HL-60/S4 (cell line): Measurements from ENCODE around the gene USP7.
"Not testable (repeated sequence)": the region's sequence is repeated elsewhere in the genome, so short reads cannot be mapped to it uniquely, and the experiment has no call there.

Experiments used
- in situ Hi-C: fragments of 300-500 bp; cut with MboI; formaldehyde crosslinking; loops from 2 replicates; pipeline ENCODE4 v1.14.3; 2022; ENCODE audit warnings: low sequenced_read_pairs

USP7 gene

DNA sequence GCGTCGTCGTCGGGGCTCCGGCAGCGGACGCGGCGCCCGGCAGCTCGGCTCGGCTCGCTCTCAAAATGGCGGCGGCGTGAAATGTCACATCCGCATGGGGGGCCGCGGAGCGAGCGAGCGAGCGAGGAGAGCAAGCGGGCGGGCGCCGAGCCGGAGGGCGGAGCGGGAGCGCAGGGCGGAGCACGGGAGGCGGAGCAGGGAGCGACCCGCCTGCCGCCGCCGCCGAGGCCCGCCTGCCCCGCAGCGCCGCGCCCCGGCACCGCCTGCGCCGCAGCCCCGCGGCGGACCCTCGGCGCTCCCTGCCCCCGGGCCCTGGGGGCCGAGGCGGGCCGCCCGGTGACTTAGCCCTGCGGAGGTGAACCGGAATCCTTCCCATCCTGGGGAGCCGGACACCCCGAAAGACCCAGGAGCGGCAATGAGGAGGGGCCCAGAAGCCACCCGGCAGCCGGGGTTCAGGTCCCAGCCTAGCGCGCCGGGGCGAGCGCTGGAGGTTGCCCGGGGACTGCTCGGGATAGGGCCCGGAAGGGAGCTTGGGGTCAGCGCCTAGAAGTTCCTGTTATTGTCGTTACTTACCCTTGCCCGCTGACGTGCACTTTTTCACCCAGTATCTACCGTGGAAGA, at the start of gene USP7:
USP7 (minus strand) TSS at position 86 of the 621 bp plus-strand sequence. CDS start 621 bp downstream, outside the sequence.
- in situ Hi-C loops, result no loop called here

DNA sequence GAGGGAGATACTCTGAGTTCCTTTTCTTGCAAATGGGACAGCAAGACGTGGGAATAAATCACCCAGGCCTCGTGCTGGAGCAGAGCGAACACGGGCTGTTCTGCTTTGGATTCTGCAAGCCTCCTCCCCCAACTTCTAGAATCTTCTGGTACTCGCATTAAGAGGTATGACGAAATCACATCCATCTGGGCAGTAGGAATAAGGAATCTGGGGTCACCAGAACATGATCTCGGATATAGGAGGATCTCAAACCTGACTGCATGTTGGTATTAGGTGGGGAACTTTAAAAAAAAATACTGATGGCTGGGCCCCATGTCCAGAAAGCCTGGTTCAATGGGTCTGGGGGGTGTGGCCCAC, 49.8 kb upstream of the USP7 start:
- in situ Hi-C loops, result no loop called here

- in situ Hi-C loops, result no loop called here
Observed at GRCh38 chr16:9012848-9013507, 49.3 kb upstream of the USP7 start.

- in situ Hi-C loops, result no loop called here
Observed at GRCh38 chr16:9012330-9012729, 48.6 kb upstream of the USP7 start.

DNA sequence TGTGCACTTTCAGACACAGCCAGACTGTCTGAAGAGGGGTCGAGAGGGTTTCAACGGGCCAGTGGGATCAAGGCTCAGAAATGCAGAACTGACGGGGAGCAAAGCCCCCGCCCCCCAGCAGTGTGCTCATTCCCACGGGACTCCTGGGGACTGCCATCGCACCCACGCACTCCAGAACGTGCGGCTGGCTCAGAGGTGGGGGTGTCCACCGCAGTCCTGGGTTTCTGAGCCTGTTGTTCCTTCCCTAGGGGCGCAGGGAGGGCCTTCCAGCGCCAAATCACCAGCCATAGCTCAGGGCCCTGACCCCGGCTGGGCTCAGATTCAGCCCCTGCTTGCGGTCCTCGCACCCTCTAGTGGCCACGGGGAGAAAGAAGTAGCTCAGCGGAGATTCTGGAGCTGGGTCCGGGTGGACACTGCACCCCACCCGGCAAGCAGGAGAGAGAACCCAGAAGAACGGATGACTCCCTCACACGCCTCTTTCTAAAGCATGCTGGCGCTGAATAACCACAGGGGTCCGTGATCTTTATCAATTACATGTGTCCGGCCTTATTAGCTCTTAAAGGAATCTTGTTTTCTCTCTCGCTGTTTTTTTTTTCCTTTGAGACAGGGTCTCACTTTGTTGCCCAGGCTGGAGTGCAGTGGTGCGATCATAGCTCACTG, 45.0 kb upstream of the USP7 start:
- in situ Hi-C loops, result no loop called here

- in situ Hi-C loops, result no loop called here
Observed at GRCh38 chr16:9007177-9007794, 43.6 kb upstream of the USP7 start.

DNA sequence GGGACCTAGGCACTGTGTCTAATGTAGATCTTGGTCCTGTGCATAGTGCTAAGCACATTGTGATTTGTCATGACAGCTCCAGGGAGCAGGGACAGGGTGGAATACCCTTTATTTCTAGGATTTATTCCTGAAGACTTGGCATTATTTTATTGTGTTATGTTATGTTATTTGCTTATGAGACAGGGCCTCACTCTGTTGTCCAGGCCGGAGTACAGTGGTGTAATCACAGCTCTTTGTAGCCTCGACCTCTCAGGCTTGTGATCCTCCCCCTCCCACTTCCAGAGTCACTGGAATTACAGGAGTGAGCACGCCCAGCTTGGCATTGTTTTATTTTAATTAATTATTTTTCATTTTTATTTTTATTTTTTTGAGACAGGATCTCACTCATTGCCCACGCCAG, 40.5 kb upstream of the USP7 start:
- in situ Hi-C loops, result no loop called here

GRCh38 chr16:9003763-9004162, 40.1 kb upstream of the USP7 start:
- in situ Hi-C loops, result no loop called here

DNA sequence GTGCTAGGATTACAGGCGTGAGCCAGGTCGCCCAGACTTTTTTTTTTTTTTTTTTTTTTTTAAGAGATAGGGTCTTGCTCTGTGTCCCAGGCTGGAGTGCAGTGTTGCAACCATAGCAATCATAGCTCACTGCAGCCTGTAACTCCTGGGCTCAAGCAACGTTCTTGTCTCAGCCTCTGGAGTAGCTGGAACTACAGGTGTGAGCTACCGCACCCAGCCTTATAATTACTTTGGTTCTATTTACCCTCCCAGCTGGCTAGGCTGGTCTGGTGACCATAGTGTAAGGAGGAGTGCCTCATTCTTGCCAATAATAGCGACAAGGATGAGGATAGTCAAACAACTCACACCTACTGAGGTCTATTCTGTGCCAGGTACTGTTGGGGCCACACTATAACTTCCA, 39.6 kb upstream of the USP7 start:
- in situ Hi-C loops, result no loop called here

- in situ Hi-C loops, result no loop called here
Observed at GRCh38 chr16:9002042-9002441, 38.3 kb upstream of the USP7 start.

- in situ Hi-C loops, result no loop called here
Observed at GRCh38 chr16:9000664-9001063, 37.0 kb upstream of the USP7 start.

DNA sequence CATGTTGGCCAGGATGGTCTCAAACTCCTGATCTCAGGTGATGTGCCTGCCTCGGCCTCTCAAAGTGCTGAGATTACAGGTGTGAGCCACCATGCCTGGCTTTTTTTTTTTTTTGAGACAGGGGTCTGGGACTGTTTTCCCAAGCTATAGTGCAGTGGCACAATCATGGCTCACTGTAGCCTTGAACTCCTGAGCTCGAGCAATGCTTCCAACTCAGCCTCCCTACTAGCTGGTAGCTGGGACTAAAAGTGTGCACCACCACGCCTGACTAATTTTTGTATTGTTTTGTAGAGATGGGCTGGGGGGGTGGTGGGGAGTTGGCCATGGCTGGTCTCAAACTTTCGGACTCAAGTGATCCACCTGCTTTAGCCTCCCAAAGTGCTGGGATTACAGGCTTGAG, 36.1 kb upstream of the USP7 start:
- in situ Hi-C loops, result no loop called here

GRCh38 chr16:8998108-8998507, 34.4 kb upstream of the USP7 start:
- in situ Hi-C loops, result no loop called here

DNA sequence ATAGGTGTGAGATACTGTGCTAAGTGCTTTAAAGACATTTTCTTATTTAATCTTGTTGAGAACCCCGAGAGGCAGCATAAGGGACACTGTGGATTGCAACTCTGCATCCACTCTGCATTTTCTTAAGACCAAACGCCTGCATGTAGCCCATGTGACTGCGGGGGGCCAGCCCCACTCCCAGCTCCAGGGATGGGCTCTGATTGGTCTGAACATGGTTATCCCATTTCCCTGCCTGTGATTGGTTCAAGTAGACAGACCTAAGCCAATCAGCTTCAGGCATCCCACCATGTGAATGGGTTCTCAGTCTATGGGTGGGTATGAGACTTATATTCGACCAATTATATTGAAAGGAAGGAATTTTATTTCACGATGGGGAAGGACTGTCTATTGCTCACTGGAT, 33.2 kb upstream of the USP7 start:
- in situ Hi-C loops, result no loop called here

- in situ Hi-C loops, result no loop called here
Observed at GRCh38 chr16:8990445-8990844, 26.7 kb upstream of the USP7 start.

- in situ Hi-C loops, result no loop called here
Observed at GRCh38 chr16:8989099-8989878, 25.6 kb upstream of the USP7 start.

- in situ Hi-C loops, result no loop called here
Observed at GRCh38 chr16:8986818-8987191, 23.1 kb upstream of the USP7 start.

DNA sequence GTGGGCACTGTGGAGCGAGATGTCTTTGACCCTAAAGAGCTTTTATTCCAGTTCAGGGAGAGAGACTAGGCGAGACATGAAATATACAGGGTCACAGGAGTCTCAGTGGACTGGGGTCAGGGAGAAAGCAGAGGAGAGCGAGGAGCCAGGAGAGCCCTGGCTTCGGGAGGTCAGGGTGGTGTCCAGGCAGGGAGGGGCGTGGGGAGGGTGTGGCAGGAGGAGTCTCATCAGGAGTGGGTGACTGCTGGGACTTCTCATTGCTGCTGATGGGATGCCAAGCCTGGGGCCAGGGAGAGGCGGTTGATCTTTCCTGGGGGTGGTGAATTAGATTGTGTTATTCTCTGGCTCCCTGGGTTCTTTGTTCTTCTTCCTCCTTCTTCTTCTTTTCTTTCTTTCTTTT, 22.4 kb upstream of the USP7 start:
- in situ Hi-C loops, result no loop called here

GRCh38 chr16:8982816-8983215, 19.1 kb upstream of the USP7 start:
- in situ Hi-C loops, result no loop called here

DNA sequence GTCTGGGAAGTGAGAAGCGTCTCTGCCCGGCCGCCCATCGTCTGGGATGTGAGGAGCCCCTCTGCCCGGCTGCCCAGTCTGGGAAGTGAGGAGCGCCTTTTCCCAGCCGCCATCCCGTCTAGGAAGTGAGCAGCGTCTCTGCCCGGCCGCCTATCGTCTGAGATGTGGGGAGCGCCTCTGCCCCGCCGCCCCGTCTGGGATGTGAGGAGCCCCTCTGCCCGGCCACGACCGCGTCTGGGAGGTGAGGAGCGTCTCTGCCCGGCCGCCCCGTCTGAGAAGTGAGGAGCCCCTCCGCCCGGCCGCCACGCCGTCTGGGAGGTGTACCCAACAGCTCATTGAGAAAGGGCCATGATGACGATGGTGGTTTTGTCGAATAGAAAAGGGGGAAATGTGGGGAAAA, 18.2 kb upstream of the USP7 start:
- in situ Hi-C loops, result not testable (repeated sequence)

DNA sequence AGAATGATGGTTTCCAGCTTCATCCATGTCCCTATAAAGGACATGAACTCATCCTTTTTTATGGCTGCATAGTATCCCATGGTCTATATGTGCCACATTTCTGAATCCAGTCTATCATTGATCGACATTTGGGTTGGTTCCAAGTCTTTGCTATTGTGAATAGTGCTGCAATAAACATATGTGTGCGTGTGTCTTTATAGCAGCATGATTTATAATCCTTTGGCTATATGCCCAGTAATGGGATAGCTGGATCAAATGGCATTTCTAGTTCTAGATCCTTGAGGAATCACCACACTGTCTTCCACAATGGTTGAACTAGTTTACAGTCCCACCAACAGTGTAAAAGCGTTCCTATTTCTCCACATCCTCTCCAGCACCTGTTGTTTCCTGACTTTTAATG, 12.5 kb upstream of the USP7 start:
- in situ Hi-C loops, result not testable (repeated sequence)
